Endothelial cell (in vitro differentiated cells): ENCODE data around the gene MS4A3. TPM values are rescaled to one million over a fixed set of nuclear protein-coding genes. Genes with fewer than 3 reads are reported as not detected.

Experiments used
- DNase-seq: peaks from one replicate; pipeline ENCODE4 v3.0.0; 2021; ENCODE audit warnings: low spot score
- H3K27ac Mint-ChIP-seq: one replicate; pipeline ENCODE4 v1.8.0; 2021; ENCODE audit warnings: mixed read lengths, inconsistent platforms; ENCODE audit not compliant: unreplicated experiment
- H3K27me3 Mint-ChIP-seq: one replicate; pipeline ENCODE4 v1.8.0; 2021; ENCODE audit warnings: mild to moderate bottlenecking, moderate library complexity, mixed read lengths, inconsistent platforms; ENCODE audit not compliant: unreplicated experiment
- H3K36me3 Mint-ChIP-seq: one replicate; pipeline ENCODE4 v1.8.0; 2021; ENCODE audit warnings: mild to moderate bottlenecking, low read depth, mixed read lengths, inconsistent platforms; ENCODE audit not compliant: unreplicated experiment
- H3K4me1 Mint-ChIP-seq: one replicate; pipeline ENCODE4 v1.8.0; 2021; ENCODE audit warnings: mild to moderate bottlenecking, mixed read lengths, inconsistent platforms; ENCODE audit not compliant: unreplicated experiment
- H3K4me3 Mint-ChIP-seq: one replicate; pipeline ENCODE4 v1.8.0; 2021; ENCODE audit warnings: mild to moderate bottlenecking, mixed read lengths, inconsistent platforms; ENCODE audit not compliant: unreplicated experiment
- H3K9me3 Mint-ChIP-seq: one replicate; pipeline ENCODE4 v1.8.0; 2021; ENCODE audit warnings: mixed read lengths, inconsistent platforms; ENCODE audit not compliant: unreplicated experiment
- CTCF ChIP-seq: fragments of 200-600 bp; sonication (generic); IDR thresholded peaks from one replicate; pipeline ENCODE4 v1.5.0; 2021; ENCODE audit warnings: antibody characterized with exemption; ENCODE audit not compliant: unreplicated experiment
- total RNA-seq: library from RNA; stranded (reverse); fragmentation: NEBNext Ultra II Directional; extraction: Animal tissue kit (Norgen Biotek cat#: 25700); gene quantifications from one replicate; pipeline ENCODE4 v1.2.1, GENCODE V29; 2021; ENCODE audit not compliant: unreplicated experiment

The MS4A3 gene
- total RNA-seq, 1 donor from 2014 or later, result 1.4 TPM

DNA sequence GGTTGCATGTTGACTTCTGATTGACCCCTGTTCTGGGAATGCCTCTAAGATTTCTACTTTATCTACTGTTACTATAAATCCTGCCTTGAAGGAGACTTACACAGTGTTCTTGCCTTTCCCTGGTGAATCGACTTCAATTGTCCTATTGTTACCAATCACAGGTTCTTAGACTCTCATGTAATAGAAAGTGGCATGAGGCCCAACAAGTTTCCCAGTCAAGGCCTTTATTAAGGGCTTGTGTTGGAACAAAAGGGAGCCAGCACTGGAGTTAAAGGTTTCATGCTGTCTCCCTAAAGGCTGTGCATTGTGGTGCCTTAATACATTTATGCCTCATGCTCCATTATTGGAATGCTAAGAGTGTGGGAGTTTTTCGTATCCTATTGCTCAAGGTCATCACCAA lies 55.3 kb downstream of the MS4A3 start:
- H3K9me3 Mint-ChIP-seq, result no peaks in the 10 kb centered on the region
- H3K36me3 Mint-ChIP-seq, result no peaks in the 10 kb centered on the region
- H3K4me3 Mint-ChIP-seq, result no peak overlapping the region

GRCh38 chr11:60116996-60117790 lies 60.7 kb downstream of the MS4A3 start:
- Mint-ChIP-seq H3K4me3 (no peak overlapping the region), H3K9me3 (no peaks in the 10 kb centered on the region), H3K4me1 (no peaks in the 10 kb centered on the region), H3K27ac (no peak overlapping the region), H3K36me3 (no peaks in the 10 kb centered on the region), H3K27me3 (no peaks in the 10 kb centered on the region)
- DNase-seq, result no peak
- TF ChIP-seq CTCF, result no peak

More for the DNA sequence above, 55.3 kb downstream of the MS4A3 start:
- no peaks in the 10 kb centered on the region for H3K27me3 Mint-ChIP-seq
- TF ChIP-seq CTCF, result no peak
- H3K27ac Mint-ChIP-seq, result no peak overlapping the region
- DNase-seq, result no peak
- no peaks in the 10 kb centered on the region for H3K4me1 Mint-ChIP-seq

- Mint-ChIP-seq H3K4me3 (no peak overlapping the region), H3K27ac (no peak overlapping the region), H3K27me3 (no peaks in the 10 kb centered on the region), H3K9me3 (no peaks in the 10 kb centered on the region), H3K4me1 (no peaks in the 10 kb centered on the region), H3K36me3 (no peaks in the 10 kb centered on the region)
- TF ChIP-seq CTCF, result no peak
- no peak for DNase-seq
Measured at GRCh38 chr11:60118338-60118737, 61.9 kb downstream of the MS4A3 start.

DNA sequence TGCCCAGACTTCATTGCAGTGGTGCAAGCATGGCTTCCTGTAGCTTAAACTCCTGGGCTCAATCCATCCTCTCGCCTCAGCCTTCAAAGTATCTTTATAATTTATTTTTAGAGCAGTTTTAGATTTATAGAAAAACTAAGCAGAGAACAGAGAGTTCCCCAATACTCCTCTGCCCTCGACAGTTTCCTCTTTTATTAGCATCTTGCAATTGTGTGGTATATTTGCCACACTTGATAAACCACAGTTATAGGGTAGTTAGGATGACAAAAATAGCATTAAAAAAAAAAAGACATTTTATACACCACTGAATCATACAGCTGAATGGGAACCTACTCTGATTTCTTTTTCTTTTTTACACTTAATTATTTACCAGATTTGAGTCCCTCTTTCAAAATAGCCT lies 63.2 kb downstream of the MS4A3 start:
- Mint-ChIP-seq H3K27ac (no peak overlapping the region), H3K4me1 (peaks cover 4% of the 10 kb centered on the region), H3K27me3 (no peaks in the 10 kb centered on the region), H3K36me3 (no peaks in the 10 kb centered on the region), H3K4me3 (no peak overlapping the region), H3K9me3 (no peaks in the 10 kb centered on the region)
- TF ChIP-seq CTCF, result no peak
- no peak for DNase-seq

Other genes starting within 250 kb of the MS4A3 start
- 47.2 TPM for gene MRPL16, start 245.9 kb upstream of the MS4A3 start, total RNA-seq
- not detected for gene CBLIF, start 211.2 kb upstream of the MS4A3 start, total RNA-seq
- not detected for gene TCN1, start 190.2 kb upstream of the MS4A3 start, total RNA-seq
- 0.54 TPM for gene OOSP3, start 177.9 kb upstream of the MS4A3 start, total RNA-seq
- gene OOSP1, start 118.2 kb upstream of the MS4A3 start, total RNA-seq, result 0.38 TPM
- not detected for gene OOSP4A, start 92.6 kb upstream of the MS4A3 start, total RNA-seq
- not detected for gene OOSP4B, start 39.5 kb upstream of the MS4A3 start, total RNA-seq
- not detected for gene OOSP2, start 16.3 kb upstream of the MS4A3 start, total RNA-seq
- gene MS4A2, start 32.0 kb downstream of the MS4A3 start, total RNA-seq, result 0.10 TPM
- gene MS4A6A, start 126.4 kb downstream of the MS4A3 start, total RNA-seq, result not detected
- not detected for gene MS4A4E, start 186.5 kb downstream of the MS4A3 start, total RNA-seq
- not detected for gene MS4A4A, start 224.0 kb downstream of the MS4A3 start, total RNA-seq